Naive thymus-derived CD8-positive, alpha-beta T cell (primary cell): ENCODE data around the gene ADORA2A. TPM values are rescaled to one million over a fixed set of nuclear protein-coding genes. Genes with fewer than 3 reads are reported as not detected.

ENCODE experiments used
- ATAC-seq, 2 donors: fragments of 150-1000 bp; cut with Tn5 transposase in 1 of 2; sonication (Bioruptor Pico), chemical (Tn5 transposase) in 1 of 2; 1 replicate in 1 of 2; 2 replicates in 1 of 2; pipeline ENCODE4 v1.10.0; 2021; ENCODE audit warnings: mild to moderate bottlenecking in 2 of 2, moderate library complexity in 2 of 2
- POLR2A ChIA-PET: fragments of 350-600 bp; sonication (Branson Sonifier 250); formaldehyde crosslinking; loops from one replicate; lab custom pipeline; 2021; ENCODE audit warnings: antibody characterized with exemption; lab: Charles Lee
- DNase-seq, 10 donors: peaks; one replicate each; pipeline versions ENCODE4 v3.0.0 to v3.0.0-alpha.2; 2020 to 2022
- H3K27ac Mint-ChIP-seq, 10 donors: one replicate each; pipeline ENCODE4 v1.8.0; 2020 to 2022; ENCODE audit warnings: mild to moderate bottlenecking in 10 of 10, mixed read lengths in 10 of 10, moderate library complexity in 4 of 10, inconsistent platforms in 1 of 10
- H3K27me3 Mint-ChIP-seq, 5 donors: one replicate each; pipeline ENCODE4 v1.8.0; 2021 to 2022; ENCODE audit warnings: mixed read lengths in 5 of 5
- H3K36me3 Mint-ChIP-seq, 3 donors: one replicate each; pipeline ENCODE4 v1.8.0; 2020 to 2022; ENCODE audit warnings: mixed read lengths in 3 of 3, mild to moderate bottlenecking in 2 of 3, inconsistent platforms in 1 of 3
- H3K4me1 Mint-ChIP-seq, 4 donors: one replicate each; pipeline ENCODE4 v1.8.0; 2021 to 2022; ENCODE audit warnings: mixed read lengths in 4 of 4
- H3K4me3 Mint-ChIP-seq, 10 donors: one replicate each; pipeline ENCODE4 v1.8.0; 2020 to 2022; ENCODE audit warnings: mild to moderate bottlenecking in 10 of 10, mixed read lengths in 10 of 10, moderate library complexity in 6 of 10, inconsistent platforms in 1 of 10
- H3K9me3 Mint-ChIP-seq, 9 donors: one replicate each; pipeline ENCODE4 v1.8.0; 2020 to 2022; ENCODE audit warnings: mixed read lengths in 9 of 9, mild to moderate bottlenecking in 3 of 9, inconsistent platforms in 1 of 9, moderate library complexity in 1 of 9
- polyA plus RNA-seq, 3 donors: library from polyadenylated mRNA; unstranded; fragments of 300-500 nt; fragmentation: Illumina TruSeq; gene quantifications; one replicate each; pipeline ENCODE4 v1.2.3, GENCODE V29; 2021
- total RNA-seq, 8 experiments: library from RNA in 2 of 8; stranded (reverse) in 2 of 8; gene quantifications; one replicate each; pipeline ENCODE4 v1.2.3 and lab custom pipeline; 2021 to 2026

ADORA2A gene
- total and polyA plus RNA-seq, 5 experiments from 2014 or later, result 29.2 to 105 (median 58.7) TPM

DNA sequence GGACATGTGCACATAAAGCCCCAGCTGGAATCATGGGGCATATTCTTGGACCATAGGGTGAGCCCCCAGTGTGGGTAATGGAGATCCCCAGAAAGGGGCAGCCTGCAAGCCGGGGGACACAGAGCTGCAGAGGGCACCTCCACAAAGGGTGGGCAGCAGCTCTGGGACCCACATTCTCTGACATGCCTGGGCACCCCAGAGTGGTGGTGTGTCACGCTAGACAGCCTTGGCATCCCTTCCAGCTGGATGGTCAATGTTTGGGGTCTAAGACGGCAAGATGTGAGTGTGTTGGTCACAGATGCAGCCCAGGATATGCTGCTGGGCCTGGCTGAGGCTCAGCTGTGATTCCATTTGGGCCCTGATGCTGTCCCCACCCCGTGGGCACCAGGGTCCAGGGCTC, 9.7 kb downstream of the ADORA2A start:
- H3K9me3 Mint-ChIP-seq, result no peaks in the 10 kb centered on the region
- peaks cover 0 to 57% (median 5%) of the 10 kb centered on the region in 3 donors for H3K36me3 Mint-ChIP-seq
- POLR2A ChIA-PET, result interaction anchor here (1.2 to 4.9 kb wide), 3 partner anchors 10 to 15 kb away, joined by 4 to 48 read pairs (median 21); partner anchors contain the start of gene ADORA2A
- ATAC-seq (no peak), DNase-seq (no peak)
- H3K27me3 Mint-ChIP-seq, result no peaks in the 10 kb centered on the region
- H3K27ac Mint-ChIP-seq, result peak overlapping the region; percentile 75 to 100 (median 92)
- peak overlapping the region in 8 of 10 donors; percentile 24 to 93 (median 52) for H3K4me3 Mint-ChIP-seq
- H3K4me1 Mint-ChIP-seq, result peaks cover 34 to 90% (median 81%) of the 10 kb centered on the region in 4 donors

DNA sequence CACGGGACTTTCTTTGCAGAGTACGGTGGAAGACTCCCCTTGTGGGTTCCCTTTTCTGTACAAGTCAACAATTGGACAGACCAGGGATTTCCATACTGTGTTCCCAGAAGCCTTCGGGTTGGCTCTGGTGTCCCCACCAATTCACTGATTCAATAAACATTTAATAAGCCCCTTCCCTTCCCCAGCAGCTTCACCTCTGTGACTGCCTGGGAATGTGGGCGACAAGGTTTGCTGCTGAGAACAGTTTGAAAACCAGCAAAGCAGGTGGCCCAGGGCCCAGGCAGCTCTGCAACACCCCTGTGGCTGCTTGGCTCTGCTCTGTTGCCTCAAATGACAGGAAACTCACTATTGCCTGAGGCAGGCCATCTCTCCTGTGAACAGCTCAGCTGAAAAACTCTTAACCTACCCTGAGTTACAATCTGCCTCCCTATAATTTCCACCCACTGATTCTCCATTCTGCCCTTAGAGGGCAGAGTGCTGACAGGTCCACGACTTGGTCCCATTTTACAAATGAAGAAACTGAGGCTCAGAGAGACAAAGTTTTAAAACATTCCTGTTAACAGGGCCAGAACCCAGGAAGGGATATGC, 10.4 kb downstream of the ADORA2A start:
- peak in 1 of 2 donors; percentile 8 for ATAC-seq
- no peaks in the 10 kb centered on the region for H3K9me3 Mint-ChIP-seq
- POLR2A ChIA-PET, result interaction anchor here (1.2 to 4.9 kb wide), 2 partner anchors 11 to 16 kb away, joined by 4 to 48 read pairs; partner anchors contain the start of gene ADORA2A
- peak in 3 of 10 donors; percentile 35 to 60 (median 39) for DNase-seq
- peak overlapping the region; percentile 75 to 100 (median 92) for H3K27ac Mint-ChIP-seq
- H3K36me3 Mint-ChIP-seq, result peaks cover 4 to 64% (median 5%) of the 10 kb centered on the region in 3 donors
- peaks cover 31 to 90% (median 81%) of the 10 kb centered on the region in 4 donors for H3K4me1 Mint-ChIP-seq
- no peaks in the 10 kb centered on the region for H3K27me3 Mint-ChIP-seq
- peak overlapping the region; percentile 4 to 93 (median 56) for H3K4me3 Mint-ChIP-seq

DNA sequence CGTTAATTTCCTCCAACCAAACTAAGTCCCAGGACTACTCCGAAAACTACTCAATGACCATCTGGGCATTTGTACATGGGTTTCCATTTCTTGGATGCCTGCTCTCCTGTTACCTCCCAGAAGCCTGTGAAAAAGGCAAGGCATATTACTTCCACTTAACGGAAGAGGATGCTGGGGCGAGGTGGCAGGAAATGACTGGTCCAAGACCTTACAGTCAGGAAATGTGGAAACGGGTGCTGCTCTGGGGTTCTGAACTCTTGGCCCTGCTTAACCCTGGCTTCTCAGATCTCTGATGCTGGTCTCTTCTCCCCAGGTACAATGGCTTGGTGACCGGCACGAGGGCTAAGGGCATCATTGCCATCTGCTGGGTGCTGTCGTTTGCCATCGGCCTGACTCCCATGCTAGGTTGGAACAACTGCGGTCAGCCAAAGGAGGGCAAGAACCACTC, 12.9 kb downstream of the ADORA2A start:
- no peak for ATAC-seq
- Mint-ChIP-seq H3K27me3 (no peaks in the 10 kb centered on the region), H3K36me3 (peaks cover 5 to 66% (median 6%) of the 10 kb centered on the region in 3 donors), H3K4me3 (peak overlapping the region in 2 of 10 donors; percentile 2 to 34), H3K4me1 (peaks cover 20 to 81% (median 79%) of the 10 kb centered on the region in 4 donors), H3K27ac (peak overlapping the region in 9 of 10 donors; percentile 29 to 82 (median 69)), H3K9me3 (no peaks in the 10 kb centered on the region)
- DNase-seq, result no peak
- POLR2A ChIA-PET, result no interaction called here

DNA sequence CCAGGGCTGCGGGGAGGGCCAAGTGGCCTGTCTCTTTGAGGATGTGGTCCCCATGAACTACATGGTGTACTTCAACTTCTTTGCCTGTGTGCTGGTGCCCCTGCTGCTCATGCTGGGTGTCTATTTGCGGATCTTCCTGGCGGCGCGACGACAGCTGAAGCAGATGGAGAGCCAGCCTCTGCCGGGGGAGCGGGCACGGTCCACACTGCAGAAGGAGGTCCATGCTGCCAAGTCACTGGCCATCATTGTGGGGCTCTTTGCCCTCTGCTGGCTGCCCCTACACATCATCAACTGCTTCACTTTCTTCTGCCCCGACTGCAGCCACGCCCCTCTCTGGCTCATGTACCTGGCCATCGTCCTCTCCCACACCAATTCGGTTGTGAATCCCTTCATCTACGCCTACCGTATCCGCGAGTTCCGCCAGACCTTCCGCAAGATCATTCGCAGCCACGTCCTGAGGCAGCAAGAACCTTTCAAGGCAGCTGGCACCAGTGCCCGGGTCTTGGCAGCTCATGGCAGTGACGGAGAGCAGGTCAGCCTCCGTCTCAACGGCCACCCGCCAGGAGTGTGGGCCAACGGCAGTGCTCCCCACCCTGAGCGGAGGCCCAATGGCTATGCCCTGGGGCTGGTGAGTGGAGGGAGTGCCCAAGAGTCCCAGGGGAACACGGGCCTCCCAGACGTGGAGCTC, 13.5 kb downstream of the ADORA2A start:
- peak overlapping the region in 4 of 10 donors; percentile 2 to 43 (median 35) for H3K4me3 Mint-ChIP-seq
- DNase-seq (no peak), ATAC-seq (no peak)
- peak overlapping the region; percentile 29 to 87 (median 73) for H3K27ac Mint-ChIP-seq
- peaks cover 19 to 81% (median 78%) of the 10 kb centered on the region in 4 donors for H3K4me1 Mint-ChIP-seq
- peaks cover 5 to 66% (median 6%) of the 10 kb centered on the region in 3 donors for H3K36me3 Mint-ChIP-seq
- POLR2A ChIA-PET, result interaction anchor here (1.1 to 1.8 kb wide), 2 partner anchors 8 to 11 kb away, joined by 5 read pairs; no protein-coding TSS in a partner anchor
- no peaks in the 10 kb centered on the region for H3K9me3 Mint-ChIP-seq
- H3K27me3 Mint-ChIP-seq, result no peaks in the 10 kb centered on the region

DNA sequence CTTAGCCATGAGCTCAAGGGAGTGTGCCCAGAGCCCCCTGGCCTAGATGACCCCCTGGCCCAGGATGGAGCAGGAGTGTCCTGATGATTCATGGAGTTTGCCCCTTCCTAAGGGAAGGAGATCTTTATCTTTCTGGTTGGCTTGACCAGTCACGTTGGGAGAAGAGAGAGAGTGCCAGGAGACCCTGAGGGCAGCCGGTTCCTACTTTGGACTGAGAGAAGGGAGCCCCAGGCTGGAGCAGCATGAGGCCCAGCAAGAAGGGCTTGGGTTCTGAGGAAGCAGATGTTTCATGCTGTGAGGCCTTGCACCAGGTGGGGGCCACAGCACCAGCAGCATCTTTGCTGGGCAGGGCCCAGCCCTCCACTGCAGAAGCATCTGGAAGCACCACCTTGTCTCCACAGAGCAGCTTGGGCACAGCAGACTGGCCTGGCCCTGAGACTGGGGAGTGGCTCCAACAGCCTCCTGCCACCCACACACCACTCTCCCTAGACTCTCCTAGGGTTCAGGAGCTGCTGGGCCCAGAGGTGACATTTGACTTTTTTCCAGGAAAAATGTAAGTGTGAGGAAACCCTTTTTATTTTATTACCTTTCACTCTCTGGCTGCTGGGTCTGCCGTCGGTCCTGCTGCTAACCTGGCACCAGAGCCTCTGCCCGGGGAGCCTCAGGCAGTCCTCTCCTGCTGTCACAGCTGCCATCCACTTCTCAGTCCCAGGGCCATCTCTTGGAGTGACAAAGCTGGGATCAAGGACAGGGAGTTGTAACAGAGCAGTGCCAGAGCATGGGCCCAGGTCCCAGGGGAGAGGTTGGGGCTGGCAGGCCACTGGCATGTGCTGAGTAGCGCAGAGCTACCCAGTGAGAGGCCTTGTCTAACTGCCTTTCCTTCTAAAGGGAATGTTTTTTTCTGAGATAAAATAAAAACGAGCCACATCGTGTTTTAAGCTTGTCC, 14.3 kb downstream of the ADORA2A start:
- ATAC-seq (no peak), DNase-seq (no peak)
- POLR2A ChIA-PET, result interaction anchor here (1.1 to 1.8 kb wide), 3 partner anchors 9 to 14 kb away, joined by 5 read pairs; partner anchors contain the start of gene ADORA2A
- Mint-ChIP-seq H3K36me3 (peaks cover 5 to 62% (median 6%) of the 10 kb centered on the region in 3 donors), H3K27ac (peak overlapping the region; percentile 29 to 87 (median 69)), H3K4me1 (peaks cover 19 to 82% (median 72%) of the 10 kb centered on the region in 4 donors), H3K9me3 (no peaks in the 10 kb centered on the region), H3K4me3 (peak overlapping the region in 1 of 10 donors; percentile 8), H3K27me3 (no peaks in the 10 kb centered on the region)

DNA sequence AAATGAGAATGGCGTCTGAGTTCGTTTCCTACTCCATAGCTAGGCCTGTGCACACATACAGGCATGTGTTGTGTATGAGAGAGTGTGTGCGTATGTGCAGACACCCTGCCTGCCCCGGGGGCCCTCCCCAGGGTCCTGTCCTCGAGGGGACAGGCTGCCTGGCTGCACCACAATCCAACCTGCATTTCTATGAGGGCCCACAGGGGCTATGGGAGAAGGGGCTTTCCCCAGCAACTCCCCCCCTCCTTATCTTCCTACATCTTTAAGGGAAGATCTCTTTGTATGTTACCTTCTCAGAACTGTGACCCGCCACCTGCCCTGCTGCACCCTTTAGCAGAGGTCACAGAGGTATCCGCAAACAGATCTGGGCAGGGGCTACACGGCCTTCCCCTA, 14.9 kb downstream of the ADORA2A start:
- peak overlapping the region in 1 of 10 donors; percentile 34 for H3K4me3 Mint-ChIP-seq
- H3K9me3 Mint-ChIP-seq, result no peaks in the 10 kb centered on the region
- H3K36me3 Mint-ChIP-seq, result peaks cover 5 to 62% (median 6%) of the 10 kb centered on the region in 3 donors
- H3K4me1 Mint-ChIP-seq, result peaks cover 21 to 80% (median 67%) of the 10 kb centered on the region in 4 donors
- no peaks in the 10 kb centered on the region for H3K27me3 Mint-ChIP-seq
- no peak for ATAC-seq
- DNase-seq, result no peak
- POLR2A ChIA-PET, result interaction anchor here (1.4 to 1.8 kb wide), 2 partner anchors 10 to 14 kb away, joined by 5 read pairs; partner anchors contain the start of gene ADORA2A
- H3K27ac Mint-ChIP-seq, result peak overlapping the region in 9 of 10 donors; percentile 10 to 84 (median 67)

DNA sequence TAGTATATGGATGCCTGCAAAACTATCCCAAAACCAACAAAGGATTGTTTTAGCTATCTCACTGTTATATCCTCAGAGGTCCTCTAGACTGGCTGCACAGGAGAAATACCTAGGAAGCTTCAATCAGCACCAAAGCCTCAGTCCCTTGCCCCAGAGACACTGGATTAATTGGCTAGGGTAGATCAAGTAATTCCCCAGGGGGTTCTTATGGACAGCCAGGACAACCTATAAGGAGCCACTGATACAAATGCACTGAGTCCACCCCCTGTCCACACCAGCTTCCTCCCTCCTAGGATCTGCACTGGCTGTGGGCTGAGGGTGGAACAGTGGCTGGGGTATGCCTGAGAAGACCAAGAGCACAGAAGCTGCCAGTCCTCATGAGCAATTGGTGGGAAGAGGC, 16.3 kb downstream of the ADORA2A start:
- Mint-ChIP-seq H3K4me1 (peaks cover 15 to 71% (median 59%) of the 10 kb centered on the region in 4 donors), H3K4me3 (no peak overlapping the region), H3K9me3 (no peaks in the 10 kb centered on the region), H3K27me3 (no peaks in the 10 kb centered on the region), H3K36me3 (peaks cover 5 to 49% (median 6%) of the 10 kb centered on the region in 3 donors), H3K27ac (peak overlapping the region in 7 of 10 donors; percentile 29 to 78 (median 65))
- DNase-seq (no peak), ATAC-seq (no peak)
- POLR2A ChIA-PET, result interaction anchor here (0.9 to 1.6 kb wide), 3 partner anchors 8 to 19 kb away, joined by 3 to 4 read pairs (median 3); partner anchors contain the start of gene ADORA2A

DNA sequence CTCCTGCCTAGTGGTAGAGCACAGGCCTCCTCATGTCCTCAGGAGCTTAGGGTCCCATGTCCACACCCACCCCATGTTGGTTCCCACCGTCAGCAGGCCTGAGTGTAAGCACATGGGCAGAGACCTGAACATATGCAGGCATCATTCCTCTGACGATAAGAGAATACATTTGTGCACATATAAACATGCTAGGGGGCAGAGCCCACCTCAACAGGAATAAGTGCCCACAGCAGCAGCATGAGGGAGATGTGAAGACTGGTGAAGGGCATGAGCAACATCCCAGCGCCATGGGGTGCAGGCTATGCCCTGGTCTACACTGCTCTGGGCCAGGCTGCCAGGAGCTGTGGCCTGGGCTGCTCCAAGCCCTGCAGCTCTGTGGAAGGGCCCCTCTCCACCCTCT, 16.9 kb downstream of the ADORA2A start:
- Mint-ChIP-seq H3K4me1 (peaks cover 17 to 67% (median 61%) of the 10 kb centered on the region in 4 donors), H3K9me3 (no peaks in the 10 kb centered on the region), H3K27ac (peak overlapping the region in 5 of 10 donors; percentile 29 to 78 (median 51)), H3K27me3 (no peaks in the 10 kb centered on the region), H3K4me3 (no peak overlapping the region), H3K36me3 (peaks cover 5 to 44% (median 6%) of the 10 kb centered on the region in 3 donors)
- POLR2A ChIA-PET, result interaction anchor here (1.0 to 1.6 kb wide), 3 partner anchors 9 to 20 kb away, joined by 3 to 4 read pairs (median 4); partner anchors contain the start of gene ADORA2A
- ATAC-seq, result no peak
- no peak for DNase-seq

DNA sequence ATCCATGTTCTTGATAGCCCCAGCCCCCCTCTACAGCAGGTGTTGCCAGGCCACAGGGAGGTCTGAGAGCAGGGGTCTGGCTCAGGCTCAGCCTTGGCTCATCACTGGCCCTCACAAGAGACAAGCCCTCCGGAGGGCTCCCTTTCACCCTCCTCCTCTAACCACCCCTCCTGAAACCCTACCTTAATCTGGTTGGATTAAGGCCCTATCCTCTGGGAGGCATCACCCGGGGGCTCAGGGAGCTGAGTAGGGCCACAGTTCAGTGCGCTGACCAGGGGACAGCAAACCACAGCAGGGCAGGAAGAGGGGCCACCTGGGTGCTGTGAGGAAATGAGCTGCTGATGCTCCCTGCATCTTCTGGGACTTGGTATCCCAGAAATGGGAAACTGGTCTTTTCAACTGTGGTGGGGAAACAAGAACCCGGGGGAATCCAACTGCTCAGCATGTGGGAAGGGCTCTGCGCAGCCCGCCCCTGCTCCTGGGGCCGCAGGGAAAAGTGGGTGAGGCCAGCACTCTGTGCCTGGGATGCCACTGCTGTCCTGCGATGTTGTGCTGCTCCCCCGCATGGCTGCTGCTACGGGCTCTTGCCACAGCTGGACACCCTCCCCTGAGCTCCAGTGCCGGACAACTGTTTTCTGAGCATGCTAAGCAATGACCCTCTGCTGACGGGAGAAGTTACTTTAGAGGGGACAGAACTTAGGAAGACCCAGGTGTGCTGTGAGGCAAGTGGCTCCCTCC, 17.5 kb downstream of the ADORA2A start:
- no peaks in the 10 kb centered on the region for H3K9me3 Mint-ChIP-seq
- H3K27me3 Mint-ChIP-seq, result no peaks in the 10 kb centered on the region
- no peak overlapping the region for H3K4me3 Mint-ChIP-seq
- H3K4me1 Mint-ChIP-seq, result peaks cover 22 to 67% (median 62%) of the 10 kb centered on the region in 4 donors
- H3K36me3 Mint-ChIP-seq, result peaks cover 5 to 38% (median 6%) of the 10 kb centered on the region in 3 donors
- peak overlapping the region in 3 of 10 donors; percentile 41 to 70 (median 43) for H3K27ac Mint-ChIP-seq
- ATAC-seq (no peak), DNase-seq (no peak)
- POLR2A ChIA-PET, result interaction anchor here (1.5 to 1.6 kb wide), 2 partner anchors 18 to 21 kb away, joined by 4 read pairs; partner anchors contain the start of gene ADORA2A

DNA sequence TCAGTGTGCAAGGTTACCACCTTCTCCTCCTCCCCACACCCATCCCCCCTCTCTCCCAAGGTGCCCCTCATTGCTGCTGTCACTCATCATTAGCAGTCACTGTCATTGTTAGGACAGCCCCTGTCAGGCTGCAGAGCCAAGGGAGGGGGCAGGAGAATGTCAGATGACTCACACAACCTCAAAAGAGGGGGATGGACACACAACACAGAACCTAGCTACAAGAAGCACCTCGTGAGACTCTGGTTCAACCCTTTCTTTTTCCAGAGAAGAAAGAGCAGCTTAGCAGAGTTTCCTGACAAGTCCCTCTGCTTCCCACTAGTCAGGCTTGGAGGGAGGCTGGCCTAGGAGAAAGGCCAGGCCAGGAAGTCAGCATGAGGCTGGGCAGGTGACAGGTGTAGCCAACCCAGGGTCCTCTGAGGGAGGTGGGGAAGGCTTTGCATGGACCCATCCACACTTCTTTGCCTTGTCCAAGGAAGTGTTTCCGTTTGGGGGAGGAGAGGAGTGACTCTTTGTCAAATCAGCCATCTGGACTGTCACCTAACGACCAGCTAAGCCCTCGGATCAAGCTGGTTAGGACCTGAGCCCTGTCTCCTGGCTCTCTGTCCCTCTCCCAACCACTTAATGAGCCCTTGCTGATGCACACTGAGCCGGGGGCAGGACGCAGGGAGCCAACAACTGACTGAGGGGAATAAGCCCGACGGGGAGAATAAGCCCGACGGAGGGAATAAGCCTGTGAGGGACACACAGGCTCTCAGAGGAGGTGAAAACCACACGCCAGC, 18.3 kb downstream of the ADORA2A start:
- Mint-ChIP-seq H3K27ac (peak overlapping the region in 5 of 10 donors; percentile 41 to 90 (median 63)), H3K4me3 (no peak overlapping the region), H3K4me1 (peaks cover 27 to 68% (median 64%) of the 10 kb centered on the region in 4 donors), H3K27me3 (no peaks in the 10 kb centered on the region), H3K36me3 (peaks cover 4 to 33% (median 6%) of the 10 kb centered on the region in 3 donors), H3K9me3 (no peaks in the 10 kb centered on the region)
- POLR2A ChIA-PET, result interaction anchor here (0.6 to 1.5 kb wide), 2 partner anchors 19 to 283 kb away, joined by 3 to 4 read pairs; partner anchors contain the start of gene ADORA2A
- no peak for DNase-seq
- peak in 1 of 2 donors; percentile 42 for ATAC-seq
